ENCODE measurements around the gene TMEM198. TPM values are rescaled to one million over a fixed set of nuclear protein-coding genes. Genes with fewer than 3 reads are reported as not detected.
A peak's percentile ranks its signal among the peaks of the same experiment; 100 is the strongest.

TMEM198 gene
- total and polyA plus RNA-seq, 9 of the 15 experiments (the other 6 are each of a cell fraction or from before 2014, with no cell fraction given) = 0.03 to 3.8 (median 1.0) TPM

- TF ChIP-seq, protein P1, sequence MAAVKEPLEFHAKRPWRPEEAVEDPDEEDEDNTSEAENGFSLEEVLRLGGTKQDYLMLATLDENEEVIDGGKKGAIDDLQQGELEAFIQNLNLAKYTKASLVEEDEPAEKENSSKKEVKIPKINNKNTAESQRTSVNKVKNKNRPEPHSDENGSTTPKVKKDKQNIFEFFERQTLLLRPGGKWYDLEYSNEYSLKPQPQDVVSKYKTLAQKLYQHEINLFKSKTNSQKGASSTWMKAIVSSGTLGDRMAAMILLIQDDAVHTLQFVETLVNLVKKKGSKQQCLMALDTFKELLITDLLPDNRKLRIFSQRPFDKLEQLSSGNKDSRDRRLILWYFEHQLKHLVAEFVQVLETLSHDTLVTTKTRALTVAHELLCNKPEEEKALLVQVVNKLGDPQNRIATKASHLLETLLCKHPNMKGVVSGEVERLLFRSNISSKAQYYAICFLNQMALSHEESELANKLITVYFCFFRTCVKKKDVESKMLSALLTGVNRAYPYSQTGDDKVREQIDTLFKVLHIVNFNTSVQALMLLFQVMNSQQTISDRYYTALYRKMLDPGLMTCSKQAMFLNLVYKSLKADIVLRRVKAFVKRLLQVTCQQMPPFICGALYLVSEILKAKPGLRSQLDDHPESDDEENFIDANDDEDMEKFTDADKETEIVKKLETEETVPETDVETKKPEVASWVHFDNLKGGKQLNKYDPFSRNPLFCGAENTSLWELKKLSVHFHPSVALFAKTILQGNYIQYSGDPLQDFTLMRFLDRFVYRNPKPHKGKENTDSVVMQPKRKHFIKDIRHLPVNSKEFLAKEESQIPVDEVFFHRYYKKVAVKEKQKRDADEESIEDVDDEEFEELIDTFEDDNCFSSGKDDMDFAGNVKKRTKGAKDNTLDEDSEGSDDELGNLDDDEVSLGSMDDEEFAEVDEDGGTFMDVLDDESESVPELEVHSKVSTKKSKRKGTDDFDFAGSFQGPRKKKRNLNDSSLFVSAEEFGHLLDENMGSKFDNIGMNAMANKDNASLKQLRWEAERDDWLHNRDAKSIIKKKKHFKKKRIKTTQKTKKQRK (IDR thresholded peaks at IDR 0.05; ENCODE audit: borderline replicate concordance, low read depth, low read length) = no peak
- TF ChIP-seq SRSF7 (optimal IDR thresholded peaks at IDR 0.05; ENCODE audit: low read depth, low read length) = no peak
- TF ChIP-seq, protein P2, sequence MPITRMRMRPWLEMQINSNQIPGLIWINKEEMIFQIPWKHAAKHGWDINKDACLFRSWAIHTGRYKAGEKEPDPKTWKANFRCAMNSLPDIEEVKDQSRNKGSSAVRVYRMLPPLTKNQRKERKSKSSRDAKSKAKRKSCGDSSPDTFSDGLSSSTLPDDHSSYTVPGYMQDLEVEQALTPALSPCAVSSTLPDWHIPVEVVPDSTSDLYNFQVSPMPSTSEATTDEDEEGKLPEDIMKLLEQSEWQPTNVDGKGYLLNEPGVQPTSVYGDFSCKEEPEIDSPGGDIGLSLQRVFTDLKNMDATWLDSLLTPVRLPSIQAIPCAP (CRISPR knock-in tag; IDR thresholded peaks at IDR 0.05; ENCODE audit: borderline replicate concordance) = no peak
- TF ChIP-seq TCF3 (CRISPR knock-in tag; IDR thresholded peaks at IDR 0.05) = peak; percentile 97
- TF ChIP-seq RFX5 (IDR thresholded peaks at IDR 0.05; ENCODE audit: low read depth, low read length) = no peak
- peak; percentile 65; the same call in 1 of the 2 replicates for TF ChIP-seq GABPB1 (CRISPR knock-in tag; IDR thresholded peaks at IDR 0.05)
- TF ChIP-seq ZNF436 (CRISPR knock-in tag; IDR thresholded peaks at IDR 0.05) = no peak
- TF ChIP-seq TEAD4 (IDR thresholded peaks at IDR 0.05; ENCODE audit: low read length) = peak; percentile 94
- TF ChIP-seq TEAD4 (CRISPR knock-in tag; IDR thresholded peaks at IDR 0.05; ENCODE audit: borderline replicate concordance) = no peak
- TF ChIP-seq, protein P3, sequence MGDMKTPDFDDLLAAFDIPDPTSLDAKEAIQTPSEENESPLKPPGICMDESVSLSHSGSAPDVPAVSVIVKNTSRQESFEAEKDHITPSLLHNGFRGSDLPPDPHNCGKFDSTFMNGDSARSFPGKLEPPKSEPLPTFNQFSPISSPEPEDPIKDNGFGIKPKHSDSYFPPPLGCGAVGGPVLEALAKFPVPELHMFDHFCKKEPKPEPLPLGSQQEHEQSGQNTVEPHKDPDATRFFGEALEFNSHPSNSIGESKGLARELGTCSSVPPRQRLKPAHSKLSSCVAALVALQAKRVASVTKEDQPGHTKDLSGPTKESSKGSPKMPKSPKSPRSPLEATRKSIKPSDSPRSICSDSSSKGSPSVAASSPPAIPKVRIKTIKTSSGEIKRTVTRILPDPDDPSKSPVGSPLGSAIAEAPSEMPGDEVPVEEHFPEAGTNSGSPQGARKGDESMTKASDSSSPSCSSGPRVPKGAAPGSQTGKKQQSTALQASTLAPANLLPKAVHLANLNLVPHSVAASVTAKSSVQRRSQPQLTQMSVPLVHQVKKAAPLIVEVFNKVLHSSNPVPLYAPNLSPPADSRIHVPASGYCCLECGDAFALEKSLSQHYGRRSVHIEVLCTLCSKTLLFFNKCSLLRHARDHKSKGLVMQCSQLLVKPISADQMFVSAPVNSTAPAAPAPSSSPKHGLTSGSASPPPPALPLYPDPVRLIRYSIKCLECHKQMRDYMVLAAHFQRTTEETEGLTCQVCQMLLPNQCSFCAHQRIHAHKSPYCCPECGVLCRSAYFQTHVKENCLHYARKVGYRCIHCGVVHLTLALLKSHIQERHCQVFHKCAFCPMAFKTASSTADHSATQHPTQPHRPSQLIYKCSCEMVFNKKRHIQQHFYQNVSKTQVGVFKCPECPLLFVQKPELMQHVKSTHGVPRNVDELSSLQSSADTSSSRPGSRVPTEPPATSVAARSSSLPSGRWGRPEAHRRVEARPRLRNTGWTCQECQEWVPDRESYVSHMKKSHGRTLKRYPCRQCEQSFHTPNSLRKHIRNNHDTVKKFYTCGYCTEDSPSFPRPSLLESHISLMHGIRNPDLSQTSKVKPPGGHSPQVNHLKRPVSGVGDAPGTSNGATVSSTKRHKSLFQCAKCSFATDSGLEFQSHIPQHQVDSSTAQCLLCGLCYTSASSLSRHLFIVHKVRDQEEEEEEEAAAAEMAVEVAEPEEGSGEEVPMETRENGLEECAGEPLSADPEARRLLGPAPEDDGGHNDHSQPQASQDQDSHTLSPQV (IDR thresholded peaks at IDR 0.05) = peak; percentile 72
- peak; percentile 74 for TF ChIP-seq PKNOX1 (IDR thresholded peaks at IDR 0.05)
- TF ChIP-seq CCAR2 (IDR thresholded peaks at IDR 0.05; ENCODE audit: low read depth, low read length) = no peak
- TF ChIP-seq SMARCE1 (IDR thresholded peaks at IDR 0.05) = peak; percentile 94
- no peak for TF ChIP-seq BACH1 (tag; IDR thresholded peaks at IDR 0.05)
- TF ChIP-seq DPF2 (IDR thresholded peaks at IDR 0.05) = peak; percentile 92
- no peak for TF ChIP-seq NELFE (IDR thresholded peaks at IDR 0.05; ENCODE audit: insufficient read depth, insufficient read length)
- TF ChIP-seq BRD9 (IDR thresholded peaks at IDR 0.05; ENCODE audit: low read depth, partially characterized antibody) = no peak
- TF ChIP-seq FOXP1 (CRISPR knock-in tag; IDR thresholded peaks at IDR 0.05) = no peak
Observed at GRCh38 chr2:219514196-219514761, 29.5 kb upstream of the TMEM198 start, which contains the start of gene ASIC4 (continued).

Data from K562 (cell line).